NOMO-1 treated with dmso at 0.1 percent for 144 hours (cell line): ENCODE data around the gene HBG2.

Source experiments
- DNase-seq: peaks from one replicate; lab custom pipeline; 2025; ENCODE audit not compliant: unreplicated experiment; lab: John Stamatoyannopoulos, UW

Gene HBG2

GRCh38 chr11:5231111-5231510 is 23.5 kb downstream of the HBG2 start:
- DNase-seq: no peak

- DNase-seq: no peak
These were observed 24.3 kb downstream of the HBG2 start for GRCh38 chr11:5230266-5230665.

- no peak for DNase-seq
These were observed 24.8 kb downstream of the HBG2 start for GRCh38 chr11:5229796-5230195.

- DNase-seq: no peak
These were observed 25.2 kb downstream of the HBG2 start for GRCh38 chr11:5229356-5229755.

- no peak for DNase-seq
These were observed 26.5 kb downstream of the HBG2 start for GRCh38 chr11:5228124-5228523.

GRCh38 chr11:5227681-5228080 is 26.9 kb downstream of the HBG2 start:
- DNase-seq: no peak

GRCh38 chr11:5226732-5227310 is 27.8 kb downstream of the HBG2 start, which contains the start of gene HBB:
Gene HBB, minus strand, starts transcription at chr11:5227071. Its CDS starts 50 bp downstream, at chr11:5227021.
- peak; percentile 13 for DNase-seq

GRCh38 chr11:5225480-5225871 is 29.1 kb downstream of the HBG2 start:
- DNase-seq: no peak

- DNase-seq: no peak
These were observed 29.8 kb downstream of the HBG2 start for GRCh38 chr11:5224538-5225479.

GRCh38 chr11:5223686-5224085 is 30.9 kb downstream of the HBG2 start:
- DNase-seq: no peak

- DNase-seq: no peak
These were observed 31.4 kb downstream of the HBG2 start for GRCh38 chr11:5223146-5223545.

- DNase-seq: no peak
These were observed 44.1 kb downstream of the HBG2 start for GRCh38 chr11:5210376-5210885.

GRCh38 chr11:5204787-5205186 is 49.8 kb downstream of the HBG2 start:
- no peak for DNase-seq

GRCh38 chr11:5203366-5203765 is 51.2 kb downstream of the HBG2 start:
- DNase-seq: no peak
